Epithelial cell of proximal tubule (primary cell): ENCODE results near the gene FGD6. TPM values are rescaled to one million over a fixed set of nuclear protein-coding genes. Genes with fewer than 3 reads are reported as not detected.

Experiments used
- DNase-seq: peaks from one replicate; pipeline ENCODE4 v3.0.0-alpha.2; 2011; ENCODE audit warnings: low read depth
- H3K4me3 ChIP-seq: 2 replicates; pipeline ENCODE4 v1.5.1; 2011; ENCODE audit warnings: low read depth, mild to moderate bottlenecking, low read length
- CTCF ChIP-seq: conservative IDR thresholded peaks from 2 replicates; pipeline ENCODE4 v1.5.1; 2012; ENCODE audit warnings: low read depth, mild to moderate bottlenecking, low read length
- total RNA-seq: library from RNA; depleted of rRNA; stranded (reverse); fragments of >200 nt; gene quantifications from 2 replicates; pipeline ENCODE4 v1.2.3, GENCODE V29; 2015

The FGD6 gene
- total RNA-seq, 1 donor from 2014 or later: 32.2 TPM

GRCh38 chr12:95179011-95179410 is 38.3 kb downstream of the FGD6 start:
- H3K4me3 ChIP-seq: no peak overlapping the region
- no peak for TF ChIP-seq CTCF
- no peak for DNase-seq

- TF ChIP-seq CTCF: no peak
- no peak for DNase-seq
- H3K4me3 ChIP-seq: no peak overlapping the region
These were observed 39.1 kb downstream of the FGD6 start for GRCh38 chr12:95178136-95178535.

GRCh38 chr12:95177201-95177768 is 40.0 kb downstream of the FGD6 start:
- DNase-seq: no peak
- no peak overlapping the region for H3K4me3 ChIP-seq
- TF ChIP-seq CTCF: no peak

GRCh38 chr12:95173392-95174251 is 43.6 kb downstream of the FGD6 start:
- no peak for TF ChIP-seq CTCF
- DNase-seq: peak; percentile 87
- H3K4me3 ChIP-seq: peak overlapping the region; percentile 20

- H3K4me3 ChIP-seq: no peak overlapping the region
- peak; percentile 73 for DNase-seq
- TF ChIP-seq CTCF: no peak
These were observed 47.9 kb downstream of the FGD6 start for GRCh38 chr12:95169368-95169767.

- TF ChIP-seq CTCF: no peak
- no peak overlapping the region for H3K4me3 ChIP-seq
- DNase-seq: no peak
These were observed 48.5 kb downstream of the FGD6 start for GRCh38 chr12:95168746-95169145.
